DMS153 treated with DMSO at 0.1 percent for 48 hours (cell line): ENCODE results near the gene RXFP1.
A peak's percentile ranks its signal among the peaks of the same experiment; 100 is the strongest.
"Not testable (repeated sequence)": the region's sequence is repeated elsewhere in the genome, so short reads cannot be mapped to it uniquely, and the experiment has no call there.

Experiments used
- DNase-seq: peaks from one replicate; lab custom pipeline; 2025; ENCODE audit not compliant: unreplicated experiment; lab: John Stamatoyannopoulos, UW

Gene RXFP1

GRCh38 chr4:158606969-158607368, 85.3 kb downstream of the RXFP1 start:
- DNase-seq: no peak

- no peak for DNase-seq
These were observed 87.4 kb downstream of the RXFP1 start for GRCh38 chr4:158609116-158609515.

GRCh38 chr4:158610790-158611189, 89.1 kb downstream of the RXFP1 start:
- DNase-seq: no peak

- no peak for DNase-seq
These were observed 91.4 kb downstream of the RXFP1 start for GRCh38 chr4:158613046-158613445.

- no peak for DNase-seq
These were observed 96.3 kb downstream of the RXFP1 start for GRCh38 chr4:158617956-158618355.

- DNase-seq: no peak
These were observed 100.0 kb downstream of the RXFP1 start for GRCh38 chr4:158621729-158622128.

GRCh38 chr4:158622251-158622650, 100.6 kb downstream of the RXFP1 start:
- DNase-seq: no peak

GRCh38 chr4:158624889-158625478, 103.3 kb downstream of the RXFP1 start:
- peak; percentile 55 for DNase-seq

- DNase-seq: no peak
These were observed 103.9 kb downstream of the RXFP1 start for GRCh38 chr4:158625544-158625943.

- no peak for DNase-seq
These were observed 109.2 kb downstream of the RXFP1 start for GRCh38 chr4:158630893-158631292.

- no peak for DNase-seq
These were observed 114.9 kb downstream of the RXFP1 start for GRCh38 chr4:158636619-158637018.

GRCh38 chr4:158644356-158644755, 122.7 kb downstream of the RXFP1 start:
- DNase-seq: no peak

- DNase-seq: no peak
These were observed 123.1 kb downstream of the RXFP1 start for GRCh38 chr4:158644760-158645159.

GRCh38 chr4:158649111-158649680, 127.5 kb downstream of the RXFP1 start:
- no peak for DNase-seq

GRCh38 chr4:158652920-158653319, 131.2 kb downstream of the RXFP1 start:
- DNase-seq: no peak

- no peak for DNase-seq
These were observed 134.8 kb downstream of the RXFP1 start for GRCh38 chr4:158656439-158656838.

- DNase-seq: no peak
These were observed 135.6 kb downstream of the RXFP1 start for GRCh38 chr4:158657291-158657690.

- DNase-seq: not testable (repeated sequence)
These were observed 141.6 kb downstream of the RXFP1 start for GRCh38 chr4:158663255-158663654.

- DNase-seq: not testable (repeated sequence)
These were observed 142.3 kb downstream of the RXFP1 start for GRCh38 chr4:158663707-158664625.

- no peak for DNase-seq
These were observed 143.1 kb downstream of the RXFP1 start for GRCh38 chr4:158664806-158665205.

GRCh38 chr4:158666892-158667291, 145.2 kb downstream of the RXFP1 start:
- DNase-seq: no peak

- DNase-seq: peak; percentile 0
These were observed 146.0 kb downstream of the RXFP1 start for GRCh38 chr4:158667651-158668198.
